GM12878 (cell line): ENCODE data around the gene SON.

ENCODE experiments used
- POLR2A ChIP-seq: IDR thresholded peaks from 2 replicates; pipeline ENCODE4 v1.6.1; 2011; ENCODE audit warnings: low read depth, mild to moderate bottlenecking, low read length
- TF ChIP-seq, protein P1 (sequence below): fragments of 450-650 bp; formaldehyde crosslinking; IDR thresholded peaks from 2 replicates; pipeline ENCODE4 v1.4.0; 2022; ENCODE audit warnings: mild to moderate bottlenecking, moderate library complexity

GRCh38 chr21:33505833-33506232, 37.0 kb upstream of the SON start:
- TF ChIP-seq, protein P1, sequence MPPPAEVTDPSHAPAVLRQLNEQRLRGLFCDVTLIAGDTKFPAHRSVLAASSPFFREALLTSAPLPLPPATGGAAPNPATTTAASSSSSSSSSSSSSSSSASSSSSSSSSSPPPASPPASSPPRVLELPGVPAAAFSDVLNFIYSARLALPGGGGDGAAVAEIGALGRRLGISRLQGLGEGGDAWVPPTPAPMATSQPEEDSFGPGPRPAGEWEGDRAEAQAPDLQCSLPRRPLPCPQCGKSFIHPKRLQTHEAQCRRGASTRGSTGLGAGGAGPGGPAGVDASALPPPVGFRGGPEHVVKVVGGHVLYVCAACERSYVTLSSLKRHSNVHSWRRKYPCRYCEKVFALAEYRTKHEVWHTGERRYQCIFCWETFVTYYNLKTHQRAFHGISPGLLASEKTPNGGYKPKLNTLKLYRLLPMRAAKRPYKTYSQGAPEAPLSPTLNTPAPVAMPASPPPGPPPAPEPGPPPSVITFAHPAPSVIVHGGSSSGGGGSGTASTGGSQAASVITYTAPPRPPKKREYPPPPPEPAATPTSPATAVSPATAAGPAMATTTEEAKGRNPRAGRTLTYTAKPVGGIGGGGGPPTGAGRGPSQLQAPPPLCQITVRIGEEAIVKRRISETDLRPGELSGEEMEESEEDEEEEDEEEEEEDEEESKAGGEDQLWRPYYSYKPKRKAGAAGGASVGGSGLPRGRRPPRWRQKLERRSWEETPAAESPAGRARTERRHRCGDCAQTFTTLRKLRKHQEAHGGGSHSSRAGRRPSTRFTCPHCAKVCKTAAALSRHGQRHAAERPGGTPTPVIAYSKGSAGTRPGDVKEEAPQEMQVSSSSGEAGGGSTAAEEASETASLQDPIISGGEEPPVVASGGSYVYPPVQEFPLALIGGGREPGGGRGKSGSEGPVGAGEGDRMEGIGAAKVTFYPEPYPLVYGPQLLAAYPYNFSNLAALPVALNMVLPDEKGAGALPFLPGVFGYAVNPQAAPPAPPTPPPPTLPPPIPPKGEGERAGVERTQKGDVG (CRISPR knock-in tag) = no peak
- TF ChIP-seq POLR2A = no peak
